ENCODE measurements around the gene ITGA2B.

- TF ChIP-seq POLR2A (IDR thresholded peaks at IDR 0.05; ENCODE audit: low read depth, low read length) (no peak), POLR2AphosphoS5 (IDR thresholded peaks at IDR 0.05; ENCODE audit: low read depth, low read length) (no peak)
Measured at GRCh38 chr17:44335968-44336367, 53.5 kb downstream of the ITGA2B start.
